ENCODE measurements around the gene LENG8.

The LENG8 gene

GRCh38 chr19:54424201-54424600, 24.8 kb upstream of the LENG8 start:
- no peak for DNase-seq (ENCODE audit: low read depth)

- DNase-seq (ENCODE audit: low read depth): no peak
These were observed 24.2 kb upstream of the LENG8 start for GRCh38 chr19:54424660-54425381.

- no peak for DNase-seq (ENCODE audit: low read depth)
These were observed 23.6 kb upstream of the LENG8 start for GRCh38 chr19:54425382-54425723.

- DNase-seq (ENCODE audit: low read depth): no peak
These were observed 22.6 kb upstream of the LENG8 start for GRCh38 chr19:54426291-54426931.

- DNase-seq (ENCODE audit: low read depth): no peak
These were observed 21.4 kb upstream of the LENG8 start for GRCh38 chr19:54427586-54427985.

GRCh38 chr19:54428323-54429175, 20.4 kb upstream of the LENG8 start:
- DNase-seq (ENCODE audit: low read depth): no peak

- DNase-seq (ENCODE audit: low read depth): no peak
These were observed 19.9 kb upstream of the LENG8 start for GRCh38 chr19:54429176-54429495.

GRCh38 chr19:54429545-54430227, 19.3 kb upstream of the LENG8 start:
- no peak for DNase-seq (ENCODE audit: low read depth)

- DNase-seq (ENCODE audit: low read depth): peak; percentile 17
These were observed 18.4 kb upstream of the LENG8 start for GRCh38 chr19:54430306-54431254.

- no peak for DNase-seq (ENCODE audit: low read depth)
These were observed 17.7 kb upstream of the LENG8 start for GRCh38 chr19:54431255-54431838.

- no peak for DNase-seq (ENCODE audit: low read depth)
These were observed 16.8 kb upstream of the LENG8 start for GRCh38 chr19:54432144-54432738.

GRCh38 chr19:54433697-54434096, 15.3 kb upstream of the LENG8 start:
- no peak for DNase-seq (ENCODE audit: low read depth)

- DNase-seq (ENCODE audit: low read depth): no peak
These were observed 14.7 kb upstream of the LENG8 start for GRCh38 chr19:54434112-54434872.

- no peak for DNase-seq (ENCODE audit: low read depth)
These were observed 14.2 kb upstream of the LENG8 start for GRCh38 chr19:54434873-54435214.

- no peak for DNase-seq (ENCODE audit: low read depth)
These were observed 13.4 kb upstream of the LENG8 start for GRCh38 chr19:54435551-54436016.

- DNase-seq (ENCODE audit: low read depth): no peak
These were observed 12.9 kb upstream of the LENG8 start for GRCh38 chr19:54436031-54436523.

- DNase-seq (ENCODE audit: low read depth): no peak
These were observed 12.3 kb upstream of the LENG8 start for GRCh38 chr19:54436628-54437252.

GRCh38 chr19:54439174-54439851, 9.7 kb upstream of the LENG8 start:
- DNase-seq (ENCODE audit: low read depth): peak; percentile 38

GRCh38 chr19:54440641-54441040, 8.4 kb upstream of the LENG8 start:
- no peak for DNase-seq (ENCODE audit: low read depth)

Measured in ELR (cell line).